NT2/D1 (cell line): ENCODE data around the gene TTPAL.

Experiments used
- SUZ12 ChIP-seq: IDR thresholded peaks from 2 replicates; pipeline ENCODE4 v1.6.1; 2011; ENCODE audit not compliant: insufficient read length, insufficient read depth; ENCODE audit errors: extremely low read depth
- YY1 ChIP-seq: IDR thresholded peaks from 2 replicates; pipeline ENCODE4 v1.6.1; 2011; ENCODE audit not compliant: insufficient read length, insufficient read depth
- ZNF274 ChIP-seq: IDR thresholded peaks from 2 replicates; pipeline ENCODE4 v1.6.1; 2011; ENCODE audit warnings: mild to moderate bottlenecking, low read depth, low read length

GRCh38 chr20:44485078-44485829, 9.6 kb downstream of the TTPAL start:
- TF ChIP-seq ZNF274 = no peak
- no peak for TF ChIP-seq YY1
- no peak for TF ChIP-seq SUZ12
